Activated naive CD4-positive, alpha-beta T cell treated with anti-CD3 and anti-CD28 coated beads, Interleukin-2, amount 10 ng/mL, durations not matched to agents 7 days and 5 days (primary cell): ENCODE data around the gene XXYLT1.
"Not testable (repeated sequence)": the region's sequence is repeated elsewhere in the genome, so short reads cannot be mapped to it uniquely, and the experiment has no call there.

Source experiments
- CTCF ChIA-PET: fragments of 350-600 bp; sonication (Branson Sonifier 250); formaldehyde crosslinking; loops from one replicate; lab custom pipeline; 2021; ENCODE audit warnings: antibody characterized with exemption; lab: Charles Lee
- DNase-seq: peaks from one replicate; pipeline ENCODE4 v3.0.0-alpha.2; 2020
- H3K27ac Mint-ChIP-seq: one replicate; pipeline ENCODE4 v1.8.0; 2021; ENCODE audit warnings: mild to moderate bottlenecking, moderate library complexity, mixed read lengths
- H3K27me3 Mint-ChIP-seq: one replicate; pipeline ENCODE4 v1.8.0; 2021; ENCODE audit warnings: mild to moderate bottlenecking, mixed read lengths
- H3K36me3 Mint-ChIP-seq: one replicate; pipeline ENCODE4 v1.8.0; 2021; ENCODE audit warnings: mixed read lengths
- H3K4me1 Mint-ChIP-seq: one replicate; pipeline ENCODE4 v1.8.0; 2021; ENCODE audit warnings: mixed read lengths
- H3K4me3 Mint-ChIP-seq: one replicate; pipeline ENCODE4 v1.8.0; 2021; ENCODE audit warnings: mild to moderate bottlenecking, moderate library complexity, mixed read lengths
- H3K9me3 Mint-ChIP-seq: one replicate; pipeline ENCODE4 v1.8.0; 2021; ENCODE audit warnings: mixed read lengths

XXYLT1 gene

DNA sequence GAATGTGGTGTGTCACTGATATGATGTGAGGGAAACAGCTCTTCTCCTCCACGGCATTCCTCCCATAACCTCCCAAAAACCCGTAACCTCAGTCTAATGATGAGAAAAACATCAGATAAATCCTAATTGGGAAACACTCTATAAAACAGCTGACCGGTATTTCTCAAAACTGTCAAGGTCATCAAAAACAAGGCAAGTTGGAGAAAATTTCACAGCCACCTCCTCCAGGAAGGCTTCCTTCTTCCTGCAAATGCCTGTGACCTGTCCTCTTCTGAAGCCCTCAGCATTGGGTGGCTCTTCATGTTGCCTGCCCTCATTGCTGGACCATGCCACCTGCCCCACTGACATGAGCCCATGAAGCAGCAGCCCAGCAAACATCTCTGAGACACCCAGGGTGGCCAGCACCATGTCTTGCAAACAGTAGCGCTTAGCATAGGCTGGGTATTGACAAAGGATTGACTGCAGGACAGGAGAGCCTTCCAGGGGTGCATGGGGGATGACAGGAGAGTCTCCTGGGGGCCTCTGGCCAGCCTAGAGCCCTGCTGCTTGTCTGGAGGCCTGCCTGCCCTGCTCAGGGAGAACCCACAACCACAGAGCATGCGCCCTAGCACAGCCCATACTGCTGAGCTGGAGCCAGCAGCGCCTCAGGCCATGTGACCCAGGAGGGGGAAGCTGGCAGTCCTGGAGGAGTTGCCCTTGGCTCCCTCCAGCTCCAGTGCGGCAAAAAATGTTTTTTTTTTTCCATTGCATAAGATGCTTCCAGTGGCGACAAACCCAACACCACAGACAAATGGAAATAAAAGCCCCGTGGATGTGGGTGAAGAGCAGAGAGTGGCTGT, 49.7 kb downstream of the XXYLT1 start:
- Mint-ChIP-seq H3K4me1 (no peaks in the 10 kb centered on the region), H3K27me3 (no peaks in the 10 kb centered on the region), H3K4me3 (no peak overlapping the region), H3K36me3 (peaks cover 5% of the 10 kb centered on the region), H3K27ac (no peak overlapping the region), H3K9me3 (peaks cover 3% of the 10 kb centered on the region)
- CTCF ChIA-PET, result no interaction called here
- DNase-seq, result no peak

- Mint-ChIP-seq H3K9me3 (peaks cover 3% of the 10 kb centered on the region), H3K4me1 (no peaks in the 10 kb centered on the region)
- CTCF ChIA-PET, result no interaction called here
Measured at GRCh38 chr3:195219351-195220230, 51.4 kb downstream of the XXYLT1 start.

DNA sequence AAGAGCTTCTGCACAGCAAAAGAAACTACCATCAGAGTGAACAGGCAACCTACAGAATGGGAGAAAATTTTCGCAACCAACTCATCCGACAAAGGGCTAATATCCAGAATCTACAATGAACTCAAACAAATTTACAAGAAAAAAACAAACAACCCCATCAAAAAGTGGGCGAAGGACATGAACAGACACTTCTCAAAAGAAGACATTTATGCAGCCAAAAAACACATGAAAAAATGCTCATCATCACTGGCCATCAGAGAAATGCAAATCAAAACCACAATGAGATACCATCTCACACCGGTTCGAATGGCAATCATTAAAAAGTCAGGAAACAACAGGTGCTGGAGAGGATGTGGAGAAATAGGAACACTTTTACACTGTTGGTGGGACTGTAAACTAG, 52.6 kb downstream of the XXYLT1 start:
- H3K27me3 Mint-ChIP-seq, CTCF ChIA-PET, H3K4me1 Mint-ChIP-seq, H3K9me3 Mint-ChIP-seq, H3K4me3 Mint-ChIP-seq, DNase-seq, H3K36me3 Mint-ChIP-seq, H3K27ac Mint-ChIP-seq: not testable (repeated sequence)

More at GRCh38 chr3:195219351-195220230, 51.4 kb downstream of the XXYLT1 start:
- H3K36me3 Mint-ChIP-seq, result peaks cover 3% of the 10 kb centered on the region
- DNase-seq, result no peak
- H3K27ac Mint-ChIP-seq, result no peak overlapping the region
- no peak overlapping the region for H3K4me3 Mint-ChIP-seq
- H3K27me3 Mint-ChIP-seq, result no peaks in the 10 kb centered on the region

DNA sequence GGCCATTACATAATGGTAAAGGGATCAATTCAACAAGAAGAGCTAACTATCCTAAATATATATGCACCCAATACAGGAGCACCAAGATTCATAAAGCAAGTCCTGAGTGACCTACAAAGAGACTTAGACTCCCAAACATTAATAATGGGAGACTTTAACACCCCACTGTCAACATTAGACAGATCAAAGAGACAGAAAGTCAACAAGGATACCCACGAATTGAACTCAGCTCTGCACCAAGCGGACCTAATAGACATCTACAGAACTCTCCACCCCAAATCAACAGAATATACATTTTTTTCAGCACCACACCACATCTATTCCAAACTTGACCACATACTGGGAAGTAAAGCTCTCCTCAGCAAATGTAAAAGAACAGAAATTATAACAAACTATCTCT, 55.4 kb downstream of the XXYLT1 start:
- H3K36me3 Mint-ChIP-seq, H3K27ac Mint-ChIP-seq, CTCF ChIA-PET, H3K27me3 Mint-ChIP-seq, DNase-seq, H3K4me3 Mint-ChIP-seq, H3K4me1 Mint-ChIP-seq, H3K9me3 Mint-ChIP-seq: not testable (repeated sequence)

DNA sequence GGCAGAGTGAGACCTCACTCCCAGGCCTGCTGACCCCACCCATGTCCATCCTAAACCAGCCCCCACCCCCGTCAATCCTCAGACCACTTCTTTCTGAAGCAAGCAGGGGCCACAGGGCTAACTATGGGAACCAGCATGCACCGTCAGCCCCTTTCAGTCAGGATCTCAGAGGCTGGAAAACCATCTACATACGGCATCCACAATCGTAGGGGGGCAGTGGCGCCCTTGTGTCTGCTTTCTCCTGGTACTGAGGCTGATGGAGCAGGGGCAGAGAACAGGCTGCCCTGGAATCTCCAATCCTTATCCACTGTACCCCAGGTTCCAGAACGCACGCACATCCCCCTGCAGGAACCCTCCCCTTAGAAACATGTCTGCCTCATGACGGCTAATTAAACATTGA, 56.6 kb downstream of the XXYLT1 start:
- CTCF ChIA-PET, result no interaction called here
- Mint-ChIP-seq H3K27ac (no peak overlapping the region), H3K4me1 (peaks cover 3% of the 10 kb centered on the region), H3K9me3 (peaks cover 5% of the 10 kb centered on the region), H3K36me3 (peaks cover 3% of the 10 kb centered on the region), H3K27me3 (no peaks in the 10 kb centered on the region), H3K4me3 (no peak overlapping the region)
- DNase-seq, result no peak

DNA sequence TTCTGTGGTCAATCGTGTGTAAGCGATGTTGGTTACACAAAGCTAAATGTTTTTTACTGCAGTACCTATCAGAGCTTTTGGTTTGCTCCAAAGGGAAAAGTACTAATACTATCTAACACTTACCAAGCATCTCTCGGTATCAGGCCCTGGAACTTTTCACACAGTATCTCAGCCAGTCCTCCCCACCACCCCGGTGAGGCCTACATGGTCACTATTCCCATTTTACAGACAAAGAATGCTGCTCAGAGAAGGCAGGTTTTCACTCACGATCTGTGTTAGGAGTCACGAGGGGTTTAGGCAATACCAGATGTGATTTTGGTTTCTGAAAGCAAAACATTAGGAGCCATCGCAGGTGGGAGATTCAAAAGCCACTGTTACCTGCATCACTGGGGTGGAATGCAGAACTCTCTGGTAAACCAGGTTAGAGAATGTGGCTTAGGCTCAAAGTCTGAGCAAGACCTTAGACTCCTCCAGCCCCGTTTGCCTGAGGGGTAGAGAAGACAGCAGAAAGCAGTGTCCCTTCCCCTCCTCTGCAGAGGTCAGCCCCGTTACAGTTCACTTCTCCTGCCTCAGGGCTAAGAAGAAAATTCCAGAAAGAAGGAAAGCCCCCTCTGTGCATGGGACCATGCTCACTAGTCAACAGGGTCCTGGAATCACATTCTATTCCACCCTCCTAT, 57.2 kb downstream of the XXYLT1 start:
- peaks cover 2% of the 10 kb centered on the region for H3K9me3 Mint-ChIP-seq
- H3K4me3 Mint-ChIP-seq, result no peak overlapping the region
- H3K4me1 Mint-ChIP-seq, result peaks cover 3% of the 10 kb centered on the region
- no peaks in the 10 kb centered on the region for H3K27me3 Mint-ChIP-seq
- no peak overlapping the region for H3K27ac Mint-ChIP-seq
- CTCF ChIA-PET, result no interaction called here
- no peaks in the 10 kb centered on the region for H3K36me3 Mint-ChIP-seq
- no peak for DNase-seq

- peaks cover 2% of the 10 kb centered on the region for H3K9me3 Mint-ChIP-seq
- DNase-seq, result no peak
- no peaks in the 10 kb centered on the region for H3K27me3 Mint-ChIP-seq
- H3K4me1 Mint-ChIP-seq, result peaks cover 3% of the 10 kb centered on the region
- H3K36me3 Mint-ChIP-seq, result no peaks in the 10 kb centered on the region
- CTCF ChIA-PET, result no interaction called here
- H3K4me3 Mint-ChIP-seq, result no peak overlapping the region
- peak overlapping the region; percentile 33 for H3K27ac Mint-ChIP-seq
Measured at GRCh38 chr3:195212749-195213375, 58.1 kb downstream of the XXYLT1 start.

GRCh38 chr3:195212033-195212748, 58.8 kb downstream of the XXYLT1 start:
- H3K36me3 Mint-ChIP-seq, result no peaks in the 10 kb centered on the region
- CTCF ChIA-PET, result no interaction called here
- no peak overlapping the region for H3K27ac Mint-ChIP-seq
- no peak overlapping the region for H3K4me3 Mint-ChIP-seq
- no peaks in the 10 kb centered on the region for H3K27me3 Mint-ChIP-seq
- peaks cover 2% of the 10 kb centered on the region for H3K9me3 Mint-ChIP-seq
- peaks cover 3% of the 10 kb centered on the region for H3K4me1 Mint-ChIP-seq
- no peak for DNase-seq

- CTCF ChIA-PET, result interaction anchor here (0.8 kb wide), 1 partner anchor 104 kb away, joined by 4 read pairs; no protein-coding TSS in a partner anchor
- H3K4me3 Mint-ChIP-seq, result no peak overlapping the region
- H3K27ac Mint-ChIP-seq, result no peak overlapping the region
- no peak for DNase-seq
- H3K4me1 Mint-ChIP-seq, result peaks cover 3% of the 10 kb centered on the region
- H3K9me3 Mint-ChIP-seq, result peaks cover 2% of the 10 kb centered on the region
- H3K36me3 Mint-ChIP-seq, result no peaks in the 10 kb centered on the region
- no peaks in the 10 kb centered on the region for H3K27me3 Mint-ChIP-seq
Measured at GRCh38 chr3:195210266-195210973, 60.5 kb downstream of the XXYLT1 start.

DNA sequence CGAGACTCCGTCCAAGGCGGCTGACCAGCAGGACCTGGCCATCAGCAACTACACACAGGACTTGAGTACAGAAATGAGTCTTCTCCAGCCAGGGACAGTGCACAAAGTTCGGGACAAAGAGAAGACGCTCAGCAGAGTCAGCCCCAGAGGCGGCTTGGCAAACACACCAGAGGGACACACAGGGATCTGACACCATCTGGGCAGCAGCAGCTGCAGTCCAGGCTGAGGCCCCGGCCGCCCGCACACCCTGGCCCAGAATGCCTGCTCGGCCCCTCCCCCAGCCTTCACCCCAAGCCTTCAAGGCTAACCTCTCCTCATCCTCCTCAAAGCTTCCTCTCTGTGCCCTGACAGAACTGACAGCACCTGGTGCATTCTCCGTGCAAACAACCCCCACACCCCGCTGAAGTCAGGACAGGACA, 61.1 kb downstream of the XXYLT1 start:
- H3K4me1 Mint-ChIP-seq, result peaks cover 3% of the 10 kb centered on the region
- H3K4me3 Mint-ChIP-seq, result no peak overlapping the region
- no peaks in the 10 kb centered on the region for H3K36me3 Mint-ChIP-seq
- CTCF ChIA-PET, result interaction anchor here (0.8 kb wide), 1 partner anchor 103 kb away, joined by 4 read pairs; no protein-coding TSS in a partner anchor
- H3K27ac Mint-ChIP-seq, result no peak overlapping the region
- no peak for DNase-seq
- H3K9me3 Mint-ChIP-seq, result peaks cover 2% of the 10 kb centered on the region
- H3K27me3 Mint-ChIP-seq, result no peaks in the 10 kb centered on the region

GRCh38 chr3:195209083-195209846, 61.7 kb downstream of the XXYLT1 start:
- Mint-ChIP-seq H3K4me3 (no peak overlapping the region), H3K9me3 (peaks cover 2% of the 10 kb centered on the region), H3K4me1 (peaks cover 3% of the 10 kb centered on the region), H3K27me3 (no peaks in the 10 kb centered on the region), H3K36me3 (no peaks in the 10 kb centered on the region), H3K27ac (no peak overlapping the region)
- CTCF ChIA-PET, result interaction anchor here (0.8 kb wide), 1 partner anchor 103 kb away, joined by 4 read pairs; no protein-coding TSS in a partner anchor
- no peak for DNase-seq

DNA sequence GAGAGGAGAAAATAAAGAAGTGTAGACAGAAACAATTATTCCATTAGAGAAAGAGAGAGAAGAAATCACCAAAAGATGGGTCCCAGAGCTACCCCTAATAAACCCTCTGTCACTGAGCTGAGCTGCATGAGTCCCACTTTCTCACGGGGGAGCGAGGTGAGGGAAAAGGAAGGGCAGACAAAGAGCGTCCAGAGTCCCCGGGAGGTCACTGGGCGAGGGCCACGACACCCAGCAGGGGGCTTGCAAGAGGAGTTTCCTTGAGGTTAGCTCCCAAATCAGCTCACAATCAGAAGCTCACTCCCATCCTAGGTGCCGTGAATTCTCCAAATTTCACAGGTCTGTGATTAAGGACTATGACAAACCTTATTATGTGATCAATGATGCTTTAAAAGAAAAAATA, 62.3 kb downstream of the XXYLT1 start:
- Mint-ChIP-seq H3K36me3 (no peaks in the 10 kb centered on the region), H3K4me1 (peaks cover 3% of the 10 kb centered on the region), H3K9me3 (peaks cover 2% of the 10 kb centered on the region), H3K4me3 (no peak overlapping the region), H3K27me3 (no peaks in the 10 kb centered on the region), H3K27ac (no peak overlapping the region)
- CTCF ChIA-PET, result no interaction called here
- DNase-seq, result no peak
